ENCODE results near the gene CLDN9. TPM values are rescaled to one million over a fixed set of nuclear protein-coding genes. Genes with fewer than 3 reads are reported as not detected.

CLDN9 gene
- total and polyA plus RNA-seq, 9 of the 15 experiments (the other 6 are each of a cell fraction or from before 2014, with no cell fraction given): 0.12 to 0.44 (median 0.22) TPM; not detected in 4

DNA sequence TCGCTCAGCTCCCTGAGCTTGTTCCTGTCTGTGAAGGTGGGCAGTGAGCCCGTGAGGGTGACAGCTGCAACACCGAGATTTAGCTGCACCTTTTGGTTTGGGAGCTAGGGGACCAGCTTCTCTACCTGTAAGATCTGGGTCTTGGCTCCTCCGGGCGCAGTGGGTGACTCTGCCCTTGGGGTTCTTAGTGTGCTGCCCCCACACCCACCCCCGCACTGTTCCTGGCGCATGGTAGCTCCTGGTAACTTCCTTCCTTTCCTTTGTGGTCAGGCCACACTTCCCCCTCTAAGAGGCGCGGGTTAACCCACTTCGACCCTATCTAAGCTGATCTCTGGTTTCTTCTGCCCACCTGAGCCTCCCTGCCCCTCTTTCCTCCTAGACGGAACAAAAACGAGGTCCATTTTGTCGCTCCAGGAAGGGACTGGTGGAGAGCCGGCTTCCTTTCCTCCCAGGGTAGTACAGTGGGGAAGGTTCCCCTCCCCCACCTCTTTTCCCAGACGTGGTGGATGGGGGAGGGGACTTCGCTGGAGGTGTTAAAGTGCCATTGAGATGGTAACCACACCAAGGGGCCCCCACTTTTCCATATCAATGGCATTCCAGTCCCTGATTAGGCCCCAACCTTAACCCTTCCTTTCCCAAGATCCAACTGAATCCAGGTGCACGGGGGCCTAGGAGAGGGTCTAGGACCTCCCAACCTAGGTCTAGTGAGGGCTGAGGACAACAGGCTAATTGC lies 4.6 kb upstream of the CLDN9 start (continued):
- TF ChIP-seq, protein P1, sequence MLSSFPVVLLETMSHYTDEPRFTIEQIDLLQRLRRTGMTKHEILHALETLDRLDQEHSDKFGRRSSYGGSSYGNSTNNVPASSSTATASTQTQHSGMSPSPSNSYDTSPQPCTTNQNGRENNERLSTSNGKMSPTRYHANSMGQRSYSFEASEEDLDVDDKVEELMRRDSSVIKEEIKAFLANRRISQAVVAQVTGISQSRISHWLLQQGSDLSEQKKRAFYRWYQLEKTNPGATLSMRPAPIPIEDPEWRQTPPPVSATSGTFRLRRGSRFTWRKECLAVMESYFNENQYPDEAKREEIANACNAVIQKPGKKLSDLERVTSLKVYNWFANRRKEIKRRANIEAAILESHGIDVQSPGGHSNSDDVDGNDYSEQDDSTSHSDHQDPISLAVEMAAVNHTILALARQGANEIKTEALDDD (IDR thresholded peaks at IDR 0.05): peak; percentile 76; the same call in 1 of the 2 replicates
- TF ChIP-seq ATF1 (CRISPR knock-in tag; IDR thresholded peaks at IDR 0.05): no peak
- peak; percentile 51; the same call in 1 of the 2 replicates for TF ChIP-seq ATF1 (tag; IDR thresholded peaks at IDR 0.05)
- TF ChIP-seq MCM5 (IDR thresholded peaks at IDR 0.05; ENCODE audit: low read depth): no peak
- no peak for TF ChIP-seq NUFIP1 (IDR thresholded peaks at IDR 0.05; ENCODE audit: partially characterized antibody)
- TF ChIP-seq ZNF347 (CRISPR knock-in tag; IDR thresholded peaks at IDR 0.05; ENCODE audit: low read depth): no peak
- TF ChIP-seq ZNF551 (CRISPR knock-in tag; IDR thresholded peaks at IDR 0.05): no peak
- TF ChIP-seq SAP30 (IDR thresholded peaks at IDR 0.05; ENCODE audit: borderline replicate concordance, insufficient read depth, low read depth, low read length, poor library complexity, severe bottlenecking): no peak
- TF ChIP-seq PCBP1 (IDR thresholded peaks at IDR 0.05; ENCODE audit: low read depth, low read length, poor library complexity, severe bottlenecking): no peak
- TF ChIP-seq, protein P2, sequence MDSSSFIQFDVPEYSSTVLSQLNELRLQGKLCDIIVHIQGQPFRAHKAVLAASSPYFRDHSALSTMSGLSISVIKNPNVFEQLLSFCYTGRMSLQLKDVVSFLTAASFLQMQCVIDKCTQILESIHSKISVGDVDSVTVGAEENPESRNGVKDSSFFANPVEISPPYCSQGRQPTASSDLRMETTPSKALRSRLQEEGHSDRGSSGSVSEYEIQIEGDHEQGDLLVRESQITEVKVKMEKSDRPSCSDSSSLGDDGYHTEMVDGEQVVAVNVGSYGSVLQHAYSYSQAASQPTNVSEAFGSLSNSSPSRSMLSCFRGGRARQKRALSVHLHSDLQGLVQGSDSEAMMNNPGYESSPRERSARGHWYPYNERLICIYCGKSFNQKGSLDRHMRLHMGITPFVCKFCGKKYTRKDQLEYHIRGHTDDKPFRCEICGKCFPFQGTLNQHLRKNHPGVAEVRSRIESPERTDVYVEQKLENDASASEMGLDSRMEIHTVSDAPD (CRISPR knock-in tag; IDR thresholded peaks at IDR 0.05): no peak
- no peak for TF ChIP-seq RBM25 (IDR thresholded peaks at IDR 0.05; ENCODE audit: low read depth, low read length, severe bottlenecking)
- TF ChIP-seq, protein P3, sequence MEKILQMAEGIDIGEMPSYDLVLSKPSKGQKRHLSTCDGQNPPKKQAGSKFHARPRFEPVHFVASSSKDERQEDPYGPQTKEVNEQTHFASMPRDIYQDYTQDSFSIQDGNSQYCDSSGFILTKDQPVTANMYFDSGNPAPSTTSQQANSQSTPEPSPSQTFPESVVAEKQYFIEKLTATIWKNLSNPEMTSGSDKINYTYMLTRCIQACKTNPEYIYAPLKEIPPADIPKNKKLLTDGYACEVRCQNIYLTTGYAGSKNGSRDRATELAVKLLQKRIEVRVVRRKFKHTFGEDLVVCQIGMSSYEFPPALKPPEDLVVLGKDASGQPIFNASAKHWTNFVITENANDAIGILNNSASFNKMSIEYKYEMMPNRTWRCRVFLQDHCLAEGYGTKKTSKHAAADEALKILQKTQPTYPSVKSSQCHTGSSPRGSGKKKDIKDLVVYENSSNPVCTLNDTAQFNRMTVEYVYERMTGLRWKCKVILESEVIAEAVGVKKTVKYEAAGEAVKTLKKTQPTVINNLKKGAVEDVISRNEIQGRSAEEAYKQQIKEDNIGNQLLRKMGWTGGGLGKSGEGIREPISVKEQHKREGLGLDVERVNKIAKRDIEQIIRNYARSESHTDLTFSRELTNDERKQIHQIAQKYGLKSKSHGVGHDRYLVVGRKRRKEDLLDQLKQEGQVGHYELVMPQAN (IDR thresholded peaks at IDR 0.05; ENCODE audit: borderline replicate concordance): peak; percentile 41; the same call in 1 of the 2 replicates
- TF ChIP-seq POLR2G (IDR thresholded peaks at IDR 0.05; ENCODE audit: low read depth, low read length): peak; percentile 25; the same call in 1 of the 2 replicates
